GM18526 (cell line): ENCODE measurements around the gene ZDHHC12.

Source experiments
- POLR2A ChIP-seq: IDR thresholded peaks from 3 replicates; pipeline ENCODE4 v1.6.1; 2011; ENCODE audit not compliant: insufficient read length; ENCODE audit errors: extremely low read depth

The ZDHHC12 gene

GRCh38 chr9:128718047-128718446, 5.9 kb downstream of the ZDHHC12 start:
- no peak for TF ChIP-seq POLR2A

GRCh38 chr9:128716581-128717254, 7.2 kb downstream of the ZDHHC12 start:
- TF ChIP-seq POLR2A, result no peak

GRCh38 chr9:128715436-128715750, 8.5 kb downstream of the ZDHHC12 start:
- TF ChIP-seq POLR2A, result no peak

GRCh38 chr9:128714586-128715435, 9.1 kb downstream of the ZDHHC12 start:
- no peak for TF ChIP-seq POLR2A

GRCh38 chr9:128713941-128714573, 9.9 kb downstream of the ZDHHC12 start:
- no peak for TF ChIP-seq POLR2A

GRCh38 chr9:128713411-128713780, 10.5 kb downstream of the ZDHHC12 start:
- no peak for TF ChIP-seq POLR2A

- TF ChIP-seq POLR2A, result no peak
Measured at GRCh38 chr9:128712451-128713410, 11.2 kb downstream of the ZDHHC12 start.

GRCh38 chr9:128707446-128707845, 16.5 kb downstream of the ZDHHC12 start:
- TF ChIP-seq POLR2A, result no peak

GRCh38 chr9:128706671-128707381, 17.1 kb downstream of the ZDHHC12 start:
- no peak for TF ChIP-seq POLR2A

GRCh38 chr9:128706045-128706444, 17.9 kb downstream of the ZDHHC12 start:
- no peak for TF ChIP-seq POLR2A

GRCh38 chr9:128705051-128705965, 18.6 kb downstream of the ZDHHC12 start:
- no peak for TF ChIP-seq POLR2A

- no peak for TF ChIP-seq POLR2A
Measured at GRCh38 chr9:128704356-128704670, 19.6 kb downstream of the ZDHHC12 start.

- no peak for TF ChIP-seq POLR2A
Measured at GRCh38 chr9:128703616-128704355, 20.1 kb downstream of the ZDHHC12 start.
